K562 (cell line): ENCODE measurements around the gene RARRES2. TPM values are rescaled to one million over a fixed set of nuclear protein-coding genes. Genes with fewer than 3 reads are reported as not detected.

ENCODE experiments used
- CBX5 ChIP-seq: IDR thresholded peaks from 2 replicates; pipeline ENCODE4 v1.6.1; 2014; ENCODE audit warnings: low read depth, borderline replicate concordance
- CTCFL ChIP-seq: IDR thresholded peaks from 2 replicates; pipeline ENCODE4 v1.6.1; 2011; ENCODE audit warnings: borderline replicate concordance, low read depth, mild to moderate bottlenecking, moderate library complexity, low read length; ENCODE audit not compliant: insufficient read depth, poor library complexity, severe bottlenecking
- DIDO1 ChIP-seq: fragments of 450-650 bp; IDR thresholded peaks from 2 replicates; pipeline ENCODE4 v1.6.1; 2016; ENCODE audit warnings: low read depth, missing biosample characterization, missing genetic modification characterization
- E2F1 ChIP-seq: sonication (generic); formaldehyde crosslinking; IDR thresholded peaks from 2 replicates; pipeline ENCODE4 v1.8.1; 2023; ENCODE audit warnings: mild to moderate bottlenecking, missing genetic modification reagents, moderate library complexity
- GTF2A2 ChIP-seq: IDR thresholded peaks from 2 replicates; pipeline ENCODE4 v1.6.1; 2016; ENCODE audit warnings: mild to moderate bottlenecking, missing genetic modification characterization, missing compliant biosample characterization
- LEF1 ChIP-seq: fragments of 450-650 bp; IDR thresholded peaks from 2 replicates; pipeline ENCODE4 v1.6.1; 2016; ENCODE audit warnings: mild to moderate bottlenecking
- MAZ ChIP-seq, 2 experiments: fragments of 450-650 bp in 1 of 2; sonication (generic) in 1 of 2; formaldehyde crosslinking; IDR thresholded peaks in 1 of 2; conservative IDR thresholded peaks in 1 of 2; 2 replicates each; pipeline versions ENCODE4 v1.4.0 to v1.5.0; 2020; ENCODE audit warnings: mild to moderate bottlenecking in 1 of 2, missing genetic modification reagents in 1 of 2
- RB1 ChIP-seq: fragments of 450-650 bp; IDR thresholded peaks from 2 replicates; pipeline ENCODE4 v1.6.1; 2017; ENCODE audit warnings: low read depth, mild to moderate bottlenecking
- RBM34 ChIP-seq: fragments of 200-400 bp; formaldehyde crosslinking; IDR thresholded peaks from 2 replicates; pipeline ENCODE4 v1.6.1; 2018; ENCODE audit warnings: low read length, borderline replicate concordance; ENCODE audit not compliant: insufficient read depth
- ZNF408 ChIP-seq: fragments of 250-450 bp; sonication (Bioruptor Pico); IDR thresholded peaks from 2 replicates; pipeline ENCODE4 v1.4.0; 2020; ENCODE audit warnings: low read depth, mild to moderate bottlenecking, moderate library complexity
- ZNF586 ChIP-seq: fragments of 450-650 bp; formaldehyde crosslinking; conservative IDR thresholded peaks from 2 replicates; pipeline ENCODE4 v1.4.0; 2020; ENCODE audit warnings: mild to moderate bottlenecking, moderate library complexity
- ZNF76 ChIP-seq: fragments of 250-450 bp; sonication (Bioruptor Pico); IDR thresholded peaks from 2 replicates; pipeline ENCODE4 v1.4.0; 2020; ENCODE audit warnings: mild to moderate bottlenecking, moderate library complexity, borderline replicate concordance
- polyA plus RNA-seq, 8 experiments: library from polyadenylated mRNA; depleted of rRNA in 4 of 8; stranded (reverse) in 5 of 8; unstranded in 3 of 8; fragments of >200 nt; fragmentation: Nextera tagmentation in 2 of 8; fragmentation: Illumina TruSeq in 1 of 8; extraction: Ambion mirVana in 2 of 8; extraction: Trizol in 1 of 8; gene quantifications; 2 replicates each; pipeline versions ENCODE4 v1.2.1 to v1.2.3, GENCODE V29; 2011 to 2014; ENCODE audit warnings: inconsistent platforms in 1 of 8, missing spikeins in 1 of 8
- total RNA-seq, 7 experiments: library from RNA; depleted of rRNA in 6 of 7; stranded (reverse); fragments of >200 nt in 6 of 7; fragmentation: Illumina TruSeq in 2 of 7; extraction: Trizol in 2 of 7; gene quantifications; 2 replicates each; pipeline versions ENCODE4 v1.2.1 to v1.2.3, GENCODE V29; 2011 to 2021; ENCODE audit warnings: low replicate concordance in 1 of 7
- TF ChIP-seq, protein P1 (sequence below): fragments of 450-650 bp; IDR thresholded peaks from 2 replicates; pipeline ENCODE4 v1.6.1; 2016; ENCODE audit warnings: borderline replicate concordance
- TF ChIP-seq, protein P2 (sequence below): fragments of 250-450 bp; sonication (Bioruptor Pico); IDR thresholded peaks from 2 replicates; pipeline ENCODE4 v1.8.0; 2022; ENCODE audit warnings: moderate library complexity, mild to moderate bottlenecking, inconsistent platforms
- TF ChIP-seq, protein P3 (sequence below): sonication (generic); formaldehyde crosslinking; IDR thresholded peaks from 2 replicates; pipeline ENCODE4 v1.8.0; 2023; ENCODE audit warnings: mild to moderate bottlenecking, missing genetic modification reagents
- TF ChIP-seq, protein P4 (sequence below): fragments of 250-450 bp; sonication (Bioruptor Pico); IDR thresholded peaks from 2 replicates; pipeline ENCODE4 v1.4.0; 2020; ENCODE audit warnings: mild to moderate bottlenecking

The RARRES2 gene
- total and polyA plus RNA-seq, 9 of the 15 experiments (the other 6 are each of a cell fraction or from before 2014, with no cell fraction given), result 0.11 to 1.7 (median 0.23) TPM; not detected in 6

GRCh38 chr7:150313870-150314269 is 27.6 kb downstream of the RARRES2 start (continued):
- TF ChIP-seq, protein P1, sequence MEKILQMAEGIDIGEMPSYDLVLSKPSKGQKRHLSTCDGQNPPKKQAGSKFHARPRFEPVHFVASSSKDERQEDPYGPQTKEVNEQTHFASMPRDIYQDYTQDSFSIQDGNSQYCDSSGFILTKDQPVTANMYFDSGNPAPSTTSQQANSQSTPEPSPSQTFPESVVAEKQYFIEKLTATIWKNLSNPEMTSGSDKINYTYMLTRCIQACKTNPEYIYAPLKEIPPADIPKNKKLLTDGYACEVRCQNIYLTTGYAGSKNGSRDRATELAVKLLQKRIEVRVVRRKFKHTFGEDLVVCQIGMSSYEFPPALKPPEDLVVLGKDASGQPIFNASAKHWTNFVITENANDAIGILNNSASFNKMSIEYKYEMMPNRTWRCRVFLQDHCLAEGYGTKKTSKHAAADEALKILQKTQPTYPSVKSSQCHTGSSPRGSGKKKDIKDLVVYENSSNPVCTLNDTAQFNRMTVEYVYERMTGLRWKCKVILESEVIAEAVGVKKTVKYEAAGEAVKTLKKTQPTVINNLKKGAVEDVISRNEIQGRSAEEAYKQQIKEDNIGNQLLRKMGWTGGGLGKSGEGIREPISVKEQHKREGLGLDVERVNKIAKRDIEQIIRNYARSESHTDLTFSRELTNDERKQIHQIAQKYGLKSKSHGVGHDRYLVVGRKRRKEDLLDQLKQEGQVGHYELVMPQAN, result no peak
- TF ChIP-seq, protein P2, sequence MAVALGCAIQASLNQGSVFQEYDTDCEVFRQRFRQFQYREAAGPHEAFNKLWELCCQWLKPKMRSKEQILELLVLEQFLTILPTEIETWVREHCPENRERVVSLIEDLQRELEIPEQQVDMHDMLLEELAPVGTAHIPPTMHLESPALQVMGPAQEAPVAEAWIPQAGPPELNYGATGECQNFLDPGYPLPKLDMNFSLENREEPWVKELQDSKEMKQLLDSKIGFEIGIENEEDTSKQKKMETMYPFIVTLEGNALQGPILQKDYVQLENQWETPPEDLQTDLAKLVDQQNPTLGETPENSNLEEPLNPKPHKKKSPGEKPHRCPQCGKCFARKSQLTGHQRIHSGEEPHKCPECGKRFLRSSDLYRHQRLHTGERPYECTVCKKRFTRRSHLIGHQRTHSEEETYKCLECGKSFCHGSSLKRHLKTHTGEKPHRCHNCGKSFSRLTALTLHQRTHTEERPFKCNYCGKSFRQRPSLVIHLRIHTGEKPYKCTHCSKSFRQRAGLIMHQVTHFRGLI (CRISPR knock-in tag), result no peak
- TF ChIP-seq ZNF76 (CRISPR knock-in tag) (0 out of 2 replicates have a peak, but pooled peaks have one; percentile 56), MAZ (CRISPR knock-in tag; conservative IDR thresholded peaks at IDR 0.05 in 1 of 2, IDR thresholded peaks at IDR 0.05 in 1 of 2) (0 out of 4 replicates have a peak, but pooled peaks of 1 of the 2 experiments have one; percentile 10), RB1 (no peak), ZNF586 (CRISPR knock-in tag) (no peak), E2F1 (peak; percentile 43; the same call in 1 of the 2 replicates), RBM34 (no peak), CBX5 (no peak), ZNF408 (CRISPR knock-in tag) (no peak), DIDO1 (tag) (no peak), CTCFL (no peak), GTF2A2 (tag) (no peak), LEF1 (no peak)
- TF ChIP-seq, protein P3, sequence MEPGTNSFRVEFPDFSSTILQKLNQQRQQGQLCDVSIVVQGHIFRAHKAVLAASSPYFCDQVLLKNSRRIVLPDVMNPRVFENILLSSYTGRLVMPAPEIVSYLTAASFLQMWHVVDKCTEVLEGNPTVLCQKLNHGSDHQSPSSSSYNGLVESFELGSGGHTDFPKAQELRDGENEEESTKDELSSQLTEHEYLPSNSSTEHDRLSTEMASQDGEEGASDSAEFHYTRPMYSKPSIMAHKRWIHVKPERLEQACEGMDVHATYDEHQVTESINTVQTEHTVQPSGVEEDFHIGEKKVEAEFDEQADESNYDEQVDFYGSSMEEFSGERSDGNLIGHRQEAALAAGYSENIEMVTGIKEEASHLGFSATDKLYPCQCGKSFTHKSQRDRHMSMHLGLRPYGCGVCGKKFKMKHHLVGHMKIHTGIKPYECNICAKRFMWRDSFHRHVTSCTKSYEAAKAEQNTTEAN (CRISPR knock-in tag), result 0 out of 2 replicates have a peak, but pooled peaks have one; percentile 15
- TF ChIP-seq, protein P4, sequence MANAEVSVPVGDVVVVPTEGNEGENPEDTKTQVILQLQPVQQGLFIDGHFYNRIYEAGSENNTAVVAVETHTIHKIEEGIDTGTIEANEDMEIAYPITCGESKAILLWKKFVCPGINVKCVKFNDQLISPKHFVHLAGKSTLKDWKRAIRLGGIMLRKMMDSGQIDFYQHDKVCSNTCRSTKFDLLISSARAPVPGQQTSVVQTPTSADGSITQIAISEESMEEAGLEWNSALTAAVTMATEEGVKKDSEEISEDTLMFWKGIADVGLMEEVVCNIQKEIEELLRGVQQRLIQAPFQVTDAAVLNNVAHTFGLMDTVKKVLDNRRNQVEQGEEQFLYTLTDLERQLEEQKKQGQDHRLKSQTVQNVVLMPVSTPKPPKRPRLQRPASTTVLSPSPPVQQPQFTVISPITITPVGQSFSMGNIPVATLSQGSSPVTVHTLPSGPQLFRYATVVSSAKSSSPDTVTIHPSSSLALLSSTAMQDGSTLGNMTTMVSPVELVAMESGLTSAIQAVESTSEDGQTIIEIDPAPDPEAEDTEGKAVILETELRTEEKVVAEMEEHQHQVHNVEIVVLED (CRISPR knock-in tag), result no peak
